ENCODE data around the gene COMMD3.
"Not testable (repeated sequence)": the region's sequence is repeated elsewhere in the genome, so short reads cannot be mapped to it uniquely, and the experiment has no call there.

DNA sequence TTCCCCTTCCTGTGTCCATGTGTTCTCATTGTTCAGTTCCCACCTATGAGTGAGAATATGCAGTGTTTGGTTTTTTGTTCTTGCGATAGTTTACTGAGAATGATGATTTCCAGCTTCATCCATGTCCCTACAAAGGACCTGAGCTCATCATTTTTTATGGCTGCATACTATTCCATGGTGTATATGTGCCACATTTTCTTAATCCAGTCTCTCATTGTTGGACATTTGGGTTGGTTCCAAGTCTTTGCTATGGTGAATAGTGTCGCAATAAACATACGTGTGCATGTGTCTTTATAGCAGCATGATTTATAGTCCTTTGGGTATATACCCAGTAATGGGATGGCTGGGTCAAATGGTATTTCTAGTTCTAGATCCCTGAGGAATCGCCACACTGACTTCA is 41.6 kb downstream of the COMMD3 start:
- TF ChIP-seq, protein P1, sequence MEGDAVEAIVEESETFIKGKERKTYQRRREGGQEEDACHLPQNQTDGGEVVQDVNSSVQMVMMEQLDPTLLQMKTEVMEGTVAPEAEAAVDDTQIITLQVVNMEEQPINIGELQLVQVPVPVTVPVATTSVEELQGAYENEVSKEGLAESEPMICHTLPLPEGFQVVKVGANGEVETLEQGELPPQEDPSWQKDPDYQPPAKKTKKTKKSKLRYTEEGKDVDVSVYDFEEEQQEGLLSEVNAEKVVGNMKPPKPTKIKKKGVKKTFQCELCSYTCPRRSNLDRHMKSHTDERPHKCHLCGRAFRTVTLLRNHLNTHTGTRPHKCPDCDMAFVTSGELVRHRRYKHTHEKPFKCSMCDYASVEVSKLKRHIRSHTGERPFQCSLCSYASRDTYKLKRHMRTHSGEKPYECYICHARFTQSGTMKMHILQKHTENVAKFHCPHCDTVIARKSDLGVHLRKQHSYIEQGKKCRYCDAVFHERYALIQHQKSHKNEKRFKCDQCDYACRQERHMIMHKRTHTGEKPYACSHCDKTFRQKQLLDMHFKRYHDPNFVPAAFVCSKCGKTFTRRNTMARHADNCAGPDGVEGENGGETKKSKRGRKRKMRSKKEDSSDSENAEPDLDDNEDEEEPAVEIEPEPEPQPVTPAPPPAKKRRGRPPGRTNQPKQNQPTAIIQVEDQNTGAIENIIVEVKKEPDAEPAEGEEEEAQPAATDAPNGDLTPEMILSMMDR (IDR thresholded peaks at IDR 0.05 in 8 of 11, conservative IDR thresholded peaks at IDR 0.05 in 3 of 11), result not testable (repeated sequence)
- TF ChIP-seq POLR2AphosphoS5 (IDR thresholded peaks at IDR 0.05), result not testable (repeated sequence)

Data from spleen (tissue), 7 donors.